Measurements from ENCODE around the gene NPTX2. TPM values are rescaled to one million over a fixed set of nuclear protein-coding genes. Genes with fewer than 3 reads are reported as not detected.

Gene NPTX2
- total RNA-seq, 2 donors from 2014 or later: 0.09 TPM; not detected in 1

DNA sequence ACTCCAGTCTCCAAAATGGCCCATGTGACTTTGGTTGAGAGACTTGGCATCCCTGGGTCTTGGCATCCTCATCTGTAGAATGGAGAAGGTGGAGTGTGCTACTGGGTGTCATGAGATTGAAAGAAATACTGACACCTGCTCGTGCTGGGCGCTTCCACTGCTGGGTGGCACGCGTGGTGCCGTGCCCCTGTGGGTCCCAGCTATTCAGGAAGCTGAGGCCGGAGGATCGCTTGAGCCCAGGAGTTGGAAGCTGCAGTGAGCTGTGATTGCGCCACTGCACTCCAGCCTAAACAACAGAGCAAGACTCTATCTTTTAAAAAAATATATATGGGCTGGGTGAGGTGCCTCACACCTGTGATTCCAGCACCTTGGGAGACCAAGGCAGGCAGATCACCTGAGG, 53.1 kb downstream of the NPTX2 start:
- H3K4me3 Mint-ChIP-seq: no peak overlapping the region
- no peak for DNase-seq

DNA sequence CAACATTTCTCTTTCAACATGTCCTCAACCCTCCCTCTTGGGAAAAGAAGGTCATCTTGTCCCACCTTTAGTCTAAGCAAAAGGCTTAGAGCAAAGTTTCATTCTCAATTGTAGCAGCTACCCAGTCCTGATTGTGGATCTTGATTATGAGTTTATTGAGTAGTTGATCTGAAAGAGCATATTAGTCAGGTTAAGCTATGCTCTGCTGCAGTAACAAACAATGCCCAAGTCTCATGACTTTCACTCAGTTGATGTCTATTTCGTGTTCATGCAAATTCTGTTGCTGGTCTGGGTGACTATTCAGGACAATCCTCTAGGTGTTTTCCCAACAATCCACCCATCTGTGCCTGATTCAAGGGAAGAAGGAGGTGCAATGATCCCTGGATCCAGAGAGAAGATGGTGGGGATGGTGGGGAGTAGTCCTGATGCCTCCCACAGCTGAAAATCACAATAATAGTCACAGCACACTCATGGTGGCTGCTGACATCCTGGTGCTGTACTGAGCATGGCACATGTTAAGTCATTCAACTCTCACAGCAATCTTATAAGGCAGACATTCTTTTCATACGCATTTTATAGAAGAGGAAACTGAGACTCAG, 54.7 kb downstream of the NPTX2 start:
- Mint-ChIP-seq H3K36me3 (ENCODE audit: insufficient read depth in 2 of 2) (no peaks in the 10 kb centered on the region), H3K4me3 (no peak overlapping the region), H3K27ac (no peak overlapping the region), H3K27me3 (ENCODE audit: low read depth) (no peaks in the 10 kb centered on the region), H3K4me1 (ENCODE audit: low read depth) (no peaks in the 10 kb centered on the region), H3K9me3 (peaks cover 0 to 4% of the 10 kb centered on the region in 2 donors)
- ATAC-seq (replicated peaks in 1 of 2) (no peak), DNase-seq (no peak)

More for the DNA sequence above, 53.1 kb downstream of the NPTX2 start:
- Mint-ChIP-seq H3K27ac (no peak overlapping the region), H3K9me3 (peaks cover 0 to 4% of the 10 kb centered on the region in 2 donors), H3K27me3 (ENCODE audit: low read depth) (no peaks in the 10 kb centered on the region), H3K36me3 (ENCODE audit: insufficient read depth in 2 of 2) (no peaks in the 10 kb centered on the region), H3K4me1 (ENCODE audit: low read depth) (no peaks in the 10 kb centered on the region)
- ATAC-seq (replicated peaks in 1 of 2): no peak

DNA sequence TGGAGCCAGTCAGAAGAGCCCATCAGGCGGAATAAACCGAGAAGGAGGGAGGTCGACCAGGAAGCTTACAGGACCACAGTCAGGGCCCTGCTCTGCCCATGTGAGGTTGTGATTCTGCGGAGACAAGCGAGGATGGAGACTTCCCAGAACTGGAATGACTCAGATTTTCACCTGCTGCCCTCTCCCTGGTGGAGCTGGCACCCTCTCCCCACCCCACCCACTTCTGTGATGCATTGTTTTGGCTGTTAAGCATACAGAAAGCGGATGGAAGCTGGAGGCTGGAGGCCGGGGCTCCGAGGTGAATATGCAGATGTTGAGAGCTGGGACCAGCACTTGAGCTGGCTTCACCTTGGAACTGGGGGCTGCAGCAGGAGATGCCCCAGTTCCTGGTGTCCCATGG, 57.4 kb downstream of the NPTX2 start:
- no peak for ATAC-seq (replicated peaks in 1 of 2)
- H3K9me3 Mint-ChIP-seq: peaks cover 0 to 7% of the 10 kb centered on the region in 2 donors

DNA sequence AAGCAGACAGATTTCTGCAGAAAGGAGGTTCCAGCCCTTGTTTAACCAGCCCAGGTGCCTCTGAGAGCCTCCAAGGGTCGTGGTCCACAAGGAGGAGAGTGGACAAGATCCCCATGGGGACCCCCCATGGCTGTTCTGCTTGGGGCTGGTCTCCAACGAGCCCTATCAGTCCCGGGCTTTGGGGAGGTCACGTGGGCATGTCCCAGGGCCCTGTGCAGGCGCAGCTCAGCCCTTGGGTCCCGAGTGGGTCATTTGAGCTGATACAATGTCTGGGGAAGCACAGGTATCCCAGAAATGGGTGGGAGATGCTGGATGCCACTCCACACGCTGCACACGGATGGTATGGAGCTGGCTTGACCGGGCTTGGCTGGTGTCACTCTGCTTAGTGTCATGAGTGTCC, 57.8 kb downstream of the NPTX2 start:
- Mint-ChIP-seq H3K27me3 (ENCODE audit: low read depth) (no peaks in the 10 kb centered on the region), H3K9me3 (peaks cover 0 to 7% of the 10 kb centered on the region in 2 donors), H3K4me3 (no peak overlapping the region), H3K4me1 (ENCODE audit: low read depth) (no peaks in the 10 kb centered on the region), H3K36me3 (ENCODE audit: insufficient read depth in 2 of 2) (no peaks in the 10 kb centered on the region), H3K27ac (no peak overlapping the region)
- DNase-seq (no peak), ATAC-seq (replicated peaks in 1 of 2) (no peak)

More for the DNA sequence above, 57.4 kb downstream of the NPTX2 start:
- Mint-ChIP-seq H3K4me3 (no peak overlapping the region), H3K4me1 (ENCODE audit: low read depth) (no peaks in the 10 kb centered on the region), H3K36me3 (ENCODE audit: insufficient read depth in 2 of 2) (no peaks in the 10 kb centered on the region), H3K27me3 (ENCODE audit: low read depth) (no peaks in the 10 kb centered on the region), H3K27ac (no peak overlapping the region)
- no peak for DNase-seq

DNA sequence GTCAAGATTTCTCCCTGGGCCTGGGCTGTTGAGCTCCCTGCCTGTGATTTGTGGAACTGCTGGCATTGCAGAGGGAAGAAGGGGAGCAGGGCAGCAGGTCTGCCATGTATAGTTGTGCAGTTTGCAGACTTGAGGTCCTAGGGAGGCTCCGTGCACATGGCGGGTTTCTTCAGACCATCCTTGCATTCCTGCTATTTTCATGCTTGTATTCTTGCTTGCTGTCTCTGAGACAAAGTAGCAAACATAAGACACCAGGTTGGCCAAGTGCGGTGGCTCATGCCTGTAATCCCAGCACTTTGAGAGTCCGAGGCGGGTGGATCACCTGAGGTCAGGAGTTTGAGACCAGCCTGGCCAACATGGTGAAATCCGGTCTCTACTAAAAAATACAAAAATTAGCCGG, 61.1 kb downstream of the NPTX2 start:
- DNase-seq: no peak

More for the DNA sequence above, 61.1 kb downstream of the NPTX2 start:
- Mint-ChIP-seq H3K4me3 (no peak overlapping the region), H3K4me1 (ENCODE audit: low read depth) (no peaks in the 10 kb centered on the region), H3K9me3 (peaks cover 0 to 3% of the 10 kb centered on the region in 2 donors), H3K27me3 (ENCODE audit: low read depth) (peaks cover 6% of the 10 kb centered on the region), H3K27ac (no peak overlapping the region), H3K36me3 (ENCODE audit: insufficient read depth in 2 of 2) (no peaks in the 10 kb centered on the region)
- no peak for ATAC-seq (replicated peaks in 1 of 2)

Other genes starting within 250 kb of the NPTX2 start
- 1 to 10 TPM; 5.1 to 9.6 TPM for gene BAIAP2L1, start 216.2 kb upstream of the NPTX2 start, total RNA-seq

Measured in activated T-cell treated with anti-CD3 and anti-CD28 coated beads, Interleukin-2, amount 50 U/mL, for 72 hours (primary cell).